HCT116 (cell line): Measurements from ENCODE around the gene USP9Y. TPM values are rescaled to one million over a fixed set of nuclear protein-coding genes. Genes with fewer than 3 reads are reported as not detected.

ENCODE experiments used
- ATAC-seq: fragments of 200-7000 bp; cut with Tn5 transposase; 2 replicates; pipeline ENCODE4 v1.9.1; 2020; ENCODE audit warnings: mild to moderate bottlenecking, moderate library complexity
- BruUV-seq: library from RNA; stranded (reverse); fragments of 400-500 nt; replicated peaks from 2 replicates; lab custom pipeline; 2021; lab: Mats Ljungman, UMichigan
- CTCF ChIA-PET: fragments of 300-600 bp; sonication (Branson Sonifier 250); formaldehyde crosslinking; loops from one replicate; lab custom pipeline; 2021; ENCODE audit warnings: antibody characterized with exemption; lab: Charles Lee
- POLR2A ChIA-PET: fragments of 300-600, 350-600 bp; sonication (Branson Sonifier 250); formaldehyde crosslinking; loops from one replicate; lab custom pipeline; 2021; ENCODE audit warnings: antibody characterized with exemption; lab: Charles Lee
- RAD21 ChIA-PET, 2 experiments: fragments of 300-600 bp; sonication (Branson Sonifier 250); formaldehyde crosslinking; loops; one replicate each; lab custom pipeline; 2023; ENCODE audit warnings: low total read pairs in 2 of 2; ENCODE audit not compliant: uncharacterized antibody in 2 of 2, unreplicated experiment in 2 of 2, low non-redundant PET in 1 of 2; lab: Charles Lee
- DNase-seq: peaks from one replicate; pipeline ENCODE4 v3.0.0-alpha.2; 2010; ENCODE audit warnings: low read depth, low spot score
- H2AFZ ChIP-seq: fragments of 200-600 bp; shearing (Covaris generic), sonication (generic); 2 replicates; pipeline ENCODE4 v1.6.1; 2017; ENCODE audit warnings: low read depth, mixed run types, mixed read lengths, antibody characterized with exemption, low read length; ENCODE audit not compliant: poor library complexity, severe bottlenecking
- H3K27ac ChIP-seq: 2 replicates; pipeline ENCODE4 v1.5.1; 2012; ENCODE audit warnings: low read depth, low read length
- H3K27me3 ChIP-seq: fragments of 200-600 bp; sonication (generic); 2 replicates; pipeline ENCODE4 v1.6.1; 2016; ENCODE audit warnings: mixed run types, low read length, mixed read lengths; ENCODE audit not compliant: insufficient read depth
- H3K36me3 ChIP-seq, 2 experiments: fragments of 200-500 bp in 1 of 2; fragments of 200-600 bp in 1 of 2; sonication (Bioruptor generic) in 1 of 2; sonication (generic) in 1 of 2; 2 replicates each; pipeline versions ENCODE4 v1.5.1 to v1.6.1; 2014 to 2016; ENCODE audit warnings: low read length in 2 of 2, inconsistent platforms in 1 of 2, mixed read lengths in 1 of 2, mixed run types in 1 of 2; ENCODE audit not compliant: insufficient read depth in 2 of 2, control insufficient read depth in 1 of 2
- H3K4me1 ChIP-seq, 2 experiments: fragments of 200-600 bp in 1 of 2; sonication (generic) in 1 of 2; 2 replicates each; pipeline versions ENCODE4 v1.5.1 to v1.6.1; 2012 to 2017; ENCODE audit warnings: low read length in 2 of 2, inconsistent platforms in 1 of 2, mild to moderate bottlenecking in 1 of 2, mixed read lengths in 1 of 2, mixed run types in 1 of 2, moderate library complexity in 1 of 2; ENCODE audit not compliant: insufficient read depth in 2 of 2, control insufficient read depth in 1 of 2
- H3K4me2 ChIP-seq: fragments of 200-600 bp; sonication (generic); 2 replicates; pipeline ENCODE4 v1.6.1; 2017; ENCODE audit warnings: mixed run types, low read length, mixed read lengths
- H3K4me3 ChIP-seq, 2 experiments: fragments of 200-600 bp in 1 of 2; sonication (generic) in 1 of 2; replicated peaks in 1 of 2; 2 replicates each; pipeline ENCODE4 v1.5.1; 2011 to 2016; ENCODE audit warnings: low read length in 2 of 2, control low read depth in 1 of 2, low read depth in 1 of 2, mild to moderate bottlenecking in 1 of 2, mixed read lengths in 1 of 2, mixed run types in 1 of 2
- H3K79me2 ChIP-seq: fragments of 200-600 bp; sonication (generic); 2 replicates; pipeline ENCODE4 v1.6.1; 2017; ENCODE audit warnings: mild to moderate bottlenecking, mixed run types, low read length, moderate library complexity, mixed read lengths; ENCODE audit not compliant: insufficient read depth
- H3K9ac ChIP-seq: fragments of 200-600 bp; sonication (generic); 2 replicates; pipeline ENCODE4 v1.6.1; 2016; ENCODE audit warnings: low read length, mixed read lengths
- H3K9me2 ChIP-seq: fragments of 200-600 bp; sonication (generic), shearing (Covaris generic); 2 replicates; pipeline ENCODE4 v1.6.1; 2017; ENCODE audit warnings: mixed run types, mild to moderate bottlenecking, moderate library complexity; ENCODE audit not compliant: insufficient read depth
- H3K9me3 ChIP-seq, 2 experiments: fragments of 200-500 bp in 1 of 2; fragments of 200-600 bp in 1 of 2; sonication (Bioruptor generic) in 1 of 2; sonication (generic) in 1 of 2; 2 replicates each; pipeline ENCODE4 v1.6.1; 2014 to 2017; ENCODE audit warnings: low read length in 2 of 2, mixed read lengths in 2 of 2, inconsistent platforms in 1 of 2, low read depth in 1 of 2, mild to moderate bottlenecking in 1 of 2, mixed run types in 1 of 2, moderate library complexity in 1 of 2; ENCODE audit not compliant: control insufficient read depth in 1 of 2, insufficient read depth in 1 of 2
- H4K20me1 ChIP-seq: fragments of 200-600 bp; sonication (generic), shearing (Covaris generic); 2 replicates; pipeline ENCODE4 v1.6.1; 2017; ENCODE audit warnings: mixed run types, mild to moderate bottlenecking, moderate library complexity; ENCODE audit not compliant: insufficient read depth
- ATF3 ChIP-seq: IDR thresholded peaks from 2 replicates; pipeline ENCODE4 v1.6.1; 2012
- CBX3 ChIP-seq: IDR thresholded peaks from 2 replicates; pipeline ENCODE4 v1.6.1; 2012; ENCODE audit warnings: low read depth
- EGR1 ChIP-seq: IDR thresholded peaks from 2 replicates; pipeline ENCODE4 v1.6.1; 2012; ENCODE audit warnings: low read depth
- ELF1 ChIP-seq: IDR thresholded peaks from 2 replicates; pipeline ENCODE4 v1.6.1; 2012; ENCODE audit warnings: low read depth, borderline replicate concordance
- EZH2 ChIP-seq: fragments of 200-600 bp; sonication (generic); IDR thresholded peaks from 2 replicates; pipeline ENCODE4 v1.6.1; 2017; ENCODE audit warnings: antibody characterized with exemption, mixed run types
- FOSL1 ChIP-seq: IDR thresholded peaks from 2 replicates; pipeline ENCODE4 v1.6.1; 2012; ENCODE audit warnings: low read depth
- JUND ChIP-seq: IDR thresholded peaks from 2 replicates; pipeline ENCODE4 v1.6.1; 2012
- REST ChIP-seq: IDR thresholded peaks from 2 replicates; pipeline ENCODE4 v1.6.1; 2012; ENCODE audit warnings: low read depth
- SIN3A ChIP-seq: IDR thresholded peaks from 2 replicates; pipeline ENCODE4 v1.6.1; 2012; ENCODE audit warnings: low read depth
- SP1 ChIP-seq: IDR thresholded peaks from 2 replicates; pipeline ENCODE4 v1.6.1; 2012; ENCODE audit warnings: low read depth
- TCF7L2 ChIP-seq: IDR thresholded peaks from 2 replicates; pipeline ENCODE4 v1.7.0; 2011; ENCODE audit warnings: borderline replicate concordance, inconsistent platforms; ENCODE audit not compliant: insufficient read depth, insufficient read length; ENCODE audit errors: extremely low read depth
- YY1 ChIP-seq: IDR thresholded peaks from 2 replicates; pipeline ENCODE4 v1.6.1; 2011; ENCODE audit warnings: low read length, low read depth, moderate library complexity, mild to moderate bottlenecking; ENCODE audit not compliant: insufficient replicate concordance; ENCODE audit errors: extremely low read depth
- ZFX ChIP-seq: fragments of 450-650 bp; IDR thresholded peaks from 2 replicates; pipeline ENCODE4 v1.6.1; 2017
- ZNF274 ChIP-seq: fragments of 200-500 bp; sonication (Bioruptor generic); IDR thresholded peaks from 2 replicates; pipeline ENCODE4 v1.6.1; 2014; ENCODE audit warnings: mild to moderate bottlenecking, low read depth, low read length, inconsistent platforms
- intact Hi-C: fragments of 100-400 bp; cut with micrococcal nuclease; formaldehyde crosslinking; loops from 2 replicates; pipeline ENCODE4 v1.10.0; 2022
- total RNA-seq: library from RNA; stranded (reverse); gene quantifications from one replicate; pipeline ENCODE4 v1.2.1, GENCODE V29; 2021; ENCODE audit not compliant: unreplicated experiment
- TF ChIP-seq, protein P1 (sequence below), 3 experiments: fragments of 200-600 bp in 1 of 3; sonication (generic) in 1 of 3; IDR thresholded peaks in 2 of 3; conservative IDR thresholded peaks in 1 of 3; 2 replicates each; pipeline ENCODE4 v1.5.1; 2012 to 2017; ENCODE audit warnings: low read depth in 2 of 3, low read length in 2 of 3, antibody characterized with exemption in 1 of 3, borderline replicate concordance in 1 of 3, control low read depth in 1 of 3, mild to moderate bottlenecking in 1 of 3, mixed read lengths in 1 of 3, mixed run types in 1 of 3, moderate library complexity in 1 of 3; ENCODE audit not compliant: insufficient read depth in 1 of 3
- TF ChIP-seq, protein P2 (sequence below): IDR thresholded peaks from 2 replicates; pipeline ENCODE4 v1.6.1; 2012

USP9Y gene
- total RNA-seq, 1 experiment from 2014 or later, result 4.4 TPM

DNA sequence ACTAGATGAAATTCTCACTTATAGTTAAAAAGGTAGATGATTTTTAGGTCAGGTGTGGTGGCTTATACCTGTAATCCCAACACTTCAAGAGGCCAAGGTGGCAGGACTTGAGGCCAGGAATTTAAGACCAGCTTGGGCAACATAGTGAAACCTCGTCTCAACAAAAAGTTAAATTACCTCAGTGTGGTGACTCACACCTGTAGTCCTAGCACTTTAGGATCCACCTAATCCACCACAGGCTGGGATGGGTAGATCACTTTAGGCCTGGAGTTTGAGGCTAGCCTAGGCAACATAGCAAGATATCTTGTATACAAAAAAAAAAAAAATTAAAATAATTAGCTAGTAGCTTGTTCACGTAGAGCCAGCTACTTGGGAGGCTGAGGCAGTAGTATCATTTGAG is 140.3 kb downstream of the USP9Y start:
- ATAC-seq, result no peak
- H3K4me1 ChIP-seq, result no peaks in the 10 kb centered on the region
- CTCF ChIA-PET, result no interaction called here
- DNase-seq, result no peak
- RAD21 ChIA-PET, result no interaction called here
- no peak overlapping the region for H3K9ac ChIP-seq
- H3K79me2 ChIP-seq, result no peaks in the 10 kb centered on the region
- no peaks in the 10 kb centered on the region for H3K9me3 ChIP-seq
- TF ChIP-seq ELF1 (no peak), ZFX (no peak), REST (no peak), EZH2 (no peak), YY1 (no peak), SP1 (no peak), CBX3 (no peak), JUND (no peak), FOSL1 (no peak), TCF7L2 (no peak), SIN3A (no peak), ZNF274 (no peak), ATF3 (no peak), EGR1 (no peak)
- TF ChIP-seq, protein P1, sequence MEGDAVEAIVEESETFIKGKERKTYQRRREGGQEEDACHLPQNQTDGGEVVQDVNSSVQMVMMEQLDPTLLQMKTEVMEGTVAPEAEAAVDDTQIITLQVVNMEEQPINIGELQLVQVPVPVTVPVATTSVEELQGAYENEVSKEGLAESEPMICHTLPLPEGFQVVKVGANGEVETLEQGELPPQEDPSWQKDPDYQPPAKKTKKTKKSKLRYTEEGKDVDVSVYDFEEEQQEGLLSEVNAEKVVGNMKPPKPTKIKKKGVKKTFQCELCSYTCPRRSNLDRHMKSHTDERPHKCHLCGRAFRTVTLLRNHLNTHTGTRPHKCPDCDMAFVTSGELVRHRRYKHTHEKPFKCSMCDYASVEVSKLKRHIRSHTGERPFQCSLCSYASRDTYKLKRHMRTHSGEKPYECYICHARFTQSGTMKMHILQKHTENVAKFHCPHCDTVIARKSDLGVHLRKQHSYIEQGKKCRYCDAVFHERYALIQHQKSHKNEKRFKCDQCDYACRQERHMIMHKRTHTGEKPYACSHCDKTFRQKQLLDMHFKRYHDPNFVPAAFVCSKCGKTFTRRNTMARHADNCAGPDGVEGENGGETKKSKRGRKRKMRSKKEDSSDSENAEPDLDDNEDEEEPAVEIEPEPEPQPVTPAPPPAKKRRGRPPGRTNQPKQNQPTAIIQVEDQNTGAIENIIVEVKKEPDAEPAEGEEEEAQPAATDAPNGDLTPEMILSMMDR (IDR thresholded peaks at IDR 0.05 in 2 of 3, conservative IDR thresholded peaks at IDR 0.05 in 1 of 3; ENCODE audit: borderline replicate concordance in 1 of 3, insufficient read depth in 1 of 3, low read depth in 2 of 3, low read length in 2 of 3), result no peak
- TF ChIP-seq, protein P2, sequence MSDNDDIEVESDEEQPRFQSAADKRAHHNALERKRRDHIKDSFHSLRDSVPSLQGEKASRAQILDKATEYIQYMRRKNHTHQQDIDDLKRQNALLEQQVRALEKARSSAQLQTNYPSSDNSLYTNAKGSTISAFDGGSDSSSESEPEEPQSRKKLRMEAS, result no peak
- H3K4me3 ChIP-seq, result no peak overlapping the region
- no peaks in the 10 kb centered on the region for H3K27me3 ChIP-seq
- H3K9me2 ChIP-seq, result no peaks in the 10 kb centered on the region
- no TSS peak for BruUV-seq
- intact Hi-C loops, result no loop called here
- H4K20me1 ChIP-seq, result no peaks in the 10 kb centered on the region
- POLR2A ChIA-PET, result no interaction called here
- no peak overlapping the region for H3K4me2 ChIP-seq
- H2AFZ ChIP-seq, result no peak overlapping the region
- H3K36me3 ChIP-seq, result no peaks in the 10 kb centered on the region
- H3K27ac ChIP-seq, result no peak overlapping the region
